Spleen (tissue), 7 donors: ENCODE measurements around the gene POU6F2.

ENCODE experiments used
- POLR2A ChIP-seq, 3 donors: fragments of 450-650 bp; IDR thresholded peaks; one replicate each; pipeline ENCODE4 v1.5.1; 2017; ENCODE audit warnings: antibody characterized with exemption in 3 of 3, mild to moderate bottlenecking in 1 of 3
- TF ChIP-seq, protein P1 (sequence below), 11 experiments: fragments of 200-600 bp in 7 of 11; fragments of 450-650 bp in 4 of 11; sonication (generic) in 4 of 11; IDR thresholded peaks in 8 of 11; conservative IDR thresholded peaks in 3 of 11; 1 replicate in 7 of 11; 2 replicates in 4 of 11; pipeline versions ENCODE4 v1.4.0 to v1.8.0; 2016 to 2021; ENCODE audit warnings: antibody characterized with exemption in 11 of 11, inconsistent platforms in 4 of 11, mild to moderate bottlenecking in 1 of 11
- donor health status: DM: no; HTN: no; CAD: no; lungs with moderate emphysema.
- donor health status: DM: no; HTN: no; CAD: no.
- donor health status: DM: no; HTN: no; CAD: no.

DNA sequence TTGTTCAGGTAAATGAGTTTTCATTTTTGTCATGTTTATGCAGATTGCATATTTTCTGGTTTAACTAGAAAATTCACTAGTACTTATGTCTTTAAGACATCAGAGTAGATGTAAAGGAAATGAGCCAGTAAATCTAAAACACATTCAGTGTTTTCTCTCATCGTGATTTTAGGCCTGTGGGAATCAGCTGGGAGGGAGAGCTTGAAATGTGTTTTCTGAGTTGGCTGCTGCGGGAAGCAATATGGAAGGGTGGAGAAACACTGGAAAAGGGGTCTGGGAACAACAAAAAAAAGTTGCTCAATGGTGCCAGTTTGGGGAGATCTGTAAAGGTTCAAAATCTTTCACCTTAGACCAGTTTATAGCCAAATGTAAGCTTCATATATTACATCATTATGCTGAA is 284.1 kb downstream of the POU6F2 start:
- TF ChIP-seq POLR2A (IDR thresholded peaks at IDR 0.05), result no peak
- TF ChIP-seq, protein P1, sequence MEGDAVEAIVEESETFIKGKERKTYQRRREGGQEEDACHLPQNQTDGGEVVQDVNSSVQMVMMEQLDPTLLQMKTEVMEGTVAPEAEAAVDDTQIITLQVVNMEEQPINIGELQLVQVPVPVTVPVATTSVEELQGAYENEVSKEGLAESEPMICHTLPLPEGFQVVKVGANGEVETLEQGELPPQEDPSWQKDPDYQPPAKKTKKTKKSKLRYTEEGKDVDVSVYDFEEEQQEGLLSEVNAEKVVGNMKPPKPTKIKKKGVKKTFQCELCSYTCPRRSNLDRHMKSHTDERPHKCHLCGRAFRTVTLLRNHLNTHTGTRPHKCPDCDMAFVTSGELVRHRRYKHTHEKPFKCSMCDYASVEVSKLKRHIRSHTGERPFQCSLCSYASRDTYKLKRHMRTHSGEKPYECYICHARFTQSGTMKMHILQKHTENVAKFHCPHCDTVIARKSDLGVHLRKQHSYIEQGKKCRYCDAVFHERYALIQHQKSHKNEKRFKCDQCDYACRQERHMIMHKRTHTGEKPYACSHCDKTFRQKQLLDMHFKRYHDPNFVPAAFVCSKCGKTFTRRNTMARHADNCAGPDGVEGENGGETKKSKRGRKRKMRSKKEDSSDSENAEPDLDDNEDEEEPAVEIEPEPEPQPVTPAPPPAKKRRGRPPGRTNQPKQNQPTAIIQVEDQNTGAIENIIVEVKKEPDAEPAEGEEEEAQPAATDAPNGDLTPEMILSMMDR (IDR thresholded peaks at IDR 0.05 in 8 of 11, conservative IDR thresholded peaks at IDR 0.05 in 3 of 11), result no peak
